GM12801 (cell line): Measurements from ENCODE around the gene GPR25.

Experiments used
- TF ChIP-seq, protein P1 (sequence below): IDR thresholded peaks from one replicate; pipeline ENCODE4 v1.5.1; 2011; ENCODE audit warnings: control low read depth; ENCODE audit not compliant: insufficient read length; ENCODE audit errors: extremely low read depth

GPR25 gene

GRCh38 chr1:200866116-200866515 is 6.7 kb upstream of the GPR25 start:
- TF ChIP-seq, protein P1, sequence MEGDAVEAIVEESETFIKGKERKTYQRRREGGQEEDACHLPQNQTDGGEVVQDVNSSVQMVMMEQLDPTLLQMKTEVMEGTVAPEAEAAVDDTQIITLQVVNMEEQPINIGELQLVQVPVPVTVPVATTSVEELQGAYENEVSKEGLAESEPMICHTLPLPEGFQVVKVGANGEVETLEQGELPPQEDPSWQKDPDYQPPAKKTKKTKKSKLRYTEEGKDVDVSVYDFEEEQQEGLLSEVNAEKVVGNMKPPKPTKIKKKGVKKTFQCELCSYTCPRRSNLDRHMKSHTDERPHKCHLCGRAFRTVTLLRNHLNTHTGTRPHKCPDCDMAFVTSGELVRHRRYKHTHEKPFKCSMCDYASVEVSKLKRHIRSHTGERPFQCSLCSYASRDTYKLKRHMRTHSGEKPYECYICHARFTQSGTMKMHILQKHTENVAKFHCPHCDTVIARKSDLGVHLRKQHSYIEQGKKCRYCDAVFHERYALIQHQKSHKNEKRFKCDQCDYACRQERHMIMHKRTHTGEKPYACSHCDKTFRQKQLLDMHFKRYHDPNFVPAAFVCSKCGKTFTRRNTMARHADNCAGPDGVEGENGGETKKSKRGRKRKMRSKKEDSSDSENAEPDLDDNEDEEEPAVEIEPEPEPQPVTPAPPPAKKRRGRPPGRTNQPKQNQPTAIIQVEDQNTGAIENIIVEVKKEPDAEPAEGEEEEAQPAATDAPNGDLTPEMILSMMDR, result no peak

DNA sequence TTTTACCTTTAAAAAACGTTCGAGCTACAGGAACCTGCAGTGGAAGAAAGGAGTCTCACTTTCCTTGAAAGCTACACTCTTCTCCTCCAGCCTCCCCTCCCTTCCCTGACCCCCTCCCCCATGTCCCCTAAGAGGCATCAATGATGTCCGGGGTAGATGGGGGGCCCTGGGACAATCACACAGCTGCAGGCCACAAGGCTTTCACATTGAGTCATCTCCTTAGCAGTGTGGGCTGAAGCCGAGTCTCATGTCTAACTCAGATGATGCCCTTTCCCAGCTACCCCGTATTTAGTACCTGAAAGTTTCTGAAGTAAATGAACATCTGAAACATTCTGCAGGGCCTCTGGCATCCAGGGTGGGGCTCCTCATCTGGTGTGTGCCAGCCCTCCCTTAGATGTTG is 6.3 kb upstream of the GPR25 start:
- TF ChIP-seq, protein P1, result no peak

DNA sequence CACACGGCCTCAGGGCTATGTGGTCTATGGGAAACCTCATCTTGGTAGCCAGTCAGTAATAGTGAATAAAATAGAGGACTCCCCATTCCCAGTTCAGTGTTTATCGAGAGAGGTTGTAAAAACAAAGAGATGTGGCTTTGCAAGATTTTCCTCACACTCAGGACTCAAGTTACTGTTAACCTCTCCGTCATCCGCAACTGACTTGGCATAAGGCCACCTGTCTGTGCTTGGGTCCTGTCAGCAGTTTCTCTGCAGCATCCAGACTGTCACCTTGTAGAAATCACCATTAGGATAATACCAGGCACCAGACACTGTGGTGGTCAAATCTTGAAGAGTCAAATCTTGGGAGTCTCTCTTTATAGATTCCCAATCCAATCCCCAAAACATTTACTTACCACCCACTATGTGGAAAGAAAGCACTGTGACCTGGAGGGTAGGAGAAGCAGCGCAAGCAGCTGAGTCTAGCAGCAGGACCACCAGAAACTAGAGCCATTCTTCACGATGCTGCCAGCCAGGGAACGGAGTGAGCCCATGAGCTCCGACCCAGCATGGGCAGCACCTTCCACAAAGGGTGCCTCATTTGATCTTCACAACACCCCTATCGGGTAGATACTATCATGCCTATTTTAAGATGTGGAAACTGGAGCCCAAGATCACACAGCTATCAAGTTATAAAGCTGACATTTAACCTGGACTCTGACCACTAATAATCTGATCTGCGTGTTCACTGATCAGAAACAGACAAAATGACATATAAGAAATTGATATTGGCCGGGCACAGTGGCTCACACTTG is 5.6 kb upstream of the GPR25 start:
- TF ChIP-seq, protein P1, result no peak

GRCh38 chr1:200869376-200869752 is 3.4 kb upstream of the GPR25 start:
- TF ChIP-seq, protein P1, result no peak

- TF ChIP-seq, protein P1, result no peak
These were observed 2.9 kb upstream of the GPR25 start for GRCh38 chr1:200869753-200870391.

DNA sequence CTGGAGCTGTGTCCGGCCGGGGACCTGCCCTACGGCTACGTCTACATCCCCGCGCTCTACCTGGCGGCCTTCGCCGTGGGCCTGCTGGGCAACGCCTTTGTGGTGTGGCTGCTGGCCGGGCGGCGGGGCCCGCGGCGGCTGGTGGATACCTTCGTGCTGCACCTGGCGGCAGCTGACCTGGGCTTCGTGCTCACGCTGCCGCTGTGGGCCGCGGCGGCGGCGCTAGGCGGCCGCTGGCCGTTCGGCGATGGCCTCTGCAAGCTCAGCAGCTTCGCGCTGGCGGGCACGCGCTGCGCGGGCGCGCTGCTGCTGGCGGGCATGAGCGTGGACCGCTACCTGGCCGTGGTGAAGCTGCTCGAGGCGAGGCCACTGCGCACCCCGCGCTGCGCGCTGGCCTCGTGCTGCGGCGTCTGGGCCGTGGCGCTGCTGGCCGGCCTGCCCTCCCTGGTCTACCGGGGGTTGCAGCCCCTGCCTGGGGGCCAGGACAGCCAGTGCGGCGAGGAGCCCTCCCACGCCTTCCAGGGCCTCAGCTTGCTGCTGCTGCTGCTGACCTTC is 412 bp downstream of the GPR25 start:
- TF ChIP-seq, protein P1, result no peak

DNA sequence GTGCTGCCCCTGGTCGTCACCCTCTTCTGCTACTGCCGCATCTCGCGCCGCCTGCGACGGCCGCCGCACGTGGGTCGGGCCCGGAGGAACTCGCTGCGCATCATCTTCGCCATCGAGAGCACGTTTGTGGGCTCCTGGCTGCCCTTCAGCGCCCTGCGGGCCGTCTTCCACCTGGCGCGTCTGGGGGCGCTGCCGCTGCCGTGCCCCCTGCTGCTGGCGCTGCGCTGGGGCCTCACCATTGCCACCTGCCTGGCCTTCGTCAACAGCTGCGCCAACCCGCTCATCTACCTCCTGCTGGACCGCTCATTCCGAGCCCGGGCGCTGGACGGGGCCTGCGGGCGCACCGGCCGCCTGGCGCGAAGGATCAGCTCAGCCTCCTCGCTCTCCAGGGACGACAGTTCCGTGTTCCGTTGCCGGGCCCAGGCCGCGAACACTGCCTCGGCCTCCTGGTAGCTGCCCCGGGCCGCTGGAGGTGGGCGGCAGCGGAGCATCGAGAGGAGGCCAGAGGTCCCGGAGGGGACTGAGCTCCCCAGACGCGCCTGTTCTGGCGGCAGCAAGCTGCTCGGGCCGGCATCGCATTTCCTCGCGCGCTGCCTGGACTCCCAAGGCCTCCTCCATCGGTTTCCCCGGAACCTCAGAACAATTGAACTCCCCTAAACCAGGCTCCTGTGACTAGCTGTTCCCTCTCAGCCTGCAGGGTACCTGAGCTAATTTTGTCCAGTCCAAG is 1.1 kb downstream of the GPR25 start:
- TF ChIP-seq, protein P1, result no peak
